Nephron progenitor cell (in vitro differentiated cells): Measurements from ENCODE around the gene ZNF362.

Experiments
- DNase-seq: peaks from one replicate; pipeline ENCODE4 v3.0.0; 2021
- H3K27ac Mint-ChIP-seq: 2 replicates; pipeline ENCODE4 v1.8.0; 2021; ENCODE audit warnings: mild to moderate bottlenecking, moderate library complexity, mixed read lengths
- H3K27me3 Mint-ChIP-seq: 2 replicates; pipeline ENCODE4 v1.8.0; 2021; ENCODE audit warnings: mild to moderate bottlenecking, low read depth, mixed read lengths; ENCODE audit not compliant: poor library complexity
- H3K36me3 Mint-ChIP-seq: 2 replicates; pipeline ENCODE4 v1.8.0; 2021; ENCODE audit warnings: low read depth, mixed read lengths
- H3K4me1 Mint-ChIP-seq: 2 replicates; pipeline ENCODE4 v1.8.0; 2021; ENCODE audit warnings: mixed read lengths
- H3K4me3 Mint-ChIP-seq: 2 replicates; pipeline ENCODE4 v1.8.0; 2021; ENCODE audit warnings: mild to moderate bottlenecking, moderate library complexity, mixed read lengths
- H3K9me3 Mint-ChIP-seq: 2 replicates; pipeline ENCODE4 v1.8.0; 2021; ENCODE audit warnings: mild to moderate bottlenecking, moderate library complexity, mixed read lengths
- TF ChIP-seq, protein P1 (sequence below): fragments of 200-600 bp; sonication (generic); IDR thresholded peaks from 2 replicates; pipeline ENCODE4 v1.5.0; 2021; ENCODE audit warnings: antibody characterized with exemption

The ZNF362 gene

GRCh38 chr1:33327587-33328325 lies 71.5 kb downstream of the ZNF362 start:
- H3K9me3 Mint-ChIP-seq: no peaks in the 10 kb centered on the region
- H3K36me3 Mint-ChIP-seq: peaks cover 80% of the 10 kb centered on the region
- H3K27ac Mint-ChIP-seq: peak overlapping the region; percentile 89
- peaks cover 2% of the 10 kb centered on the region for H3K27me3 Mint-ChIP-seq
- H3K4me3 Mint-ChIP-seq: no peak overlapping the region
- peaks cover 50% of the 10 kb centered on the region for H3K4me1 Mint-ChIP-seq
- no peak for DNase-seq
- TF ChIP-seq, protein P1, sequence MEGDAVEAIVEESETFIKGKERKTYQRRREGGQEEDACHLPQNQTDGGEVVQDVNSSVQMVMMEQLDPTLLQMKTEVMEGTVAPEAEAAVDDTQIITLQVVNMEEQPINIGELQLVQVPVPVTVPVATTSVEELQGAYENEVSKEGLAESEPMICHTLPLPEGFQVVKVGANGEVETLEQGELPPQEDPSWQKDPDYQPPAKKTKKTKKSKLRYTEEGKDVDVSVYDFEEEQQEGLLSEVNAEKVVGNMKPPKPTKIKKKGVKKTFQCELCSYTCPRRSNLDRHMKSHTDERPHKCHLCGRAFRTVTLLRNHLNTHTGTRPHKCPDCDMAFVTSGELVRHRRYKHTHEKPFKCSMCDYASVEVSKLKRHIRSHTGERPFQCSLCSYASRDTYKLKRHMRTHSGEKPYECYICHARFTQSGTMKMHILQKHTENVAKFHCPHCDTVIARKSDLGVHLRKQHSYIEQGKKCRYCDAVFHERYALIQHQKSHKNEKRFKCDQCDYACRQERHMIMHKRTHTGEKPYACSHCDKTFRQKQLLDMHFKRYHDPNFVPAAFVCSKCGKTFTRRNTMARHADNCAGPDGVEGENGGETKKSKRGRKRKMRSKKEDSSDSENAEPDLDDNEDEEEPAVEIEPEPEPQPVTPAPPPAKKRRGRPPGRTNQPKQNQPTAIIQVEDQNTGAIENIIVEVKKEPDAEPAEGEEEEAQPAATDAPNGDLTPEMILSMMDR: no peak

- peaks cover 2% of the 10 kb centered on the region for H3K27me3 Mint-ChIP-seq
- peaks cover 50% of the 10 kb centered on the region for H3K4me1 Mint-ChIP-seq
- TF ChIP-seq, protein P1: no peak
- no peaks in the 10 kb centered on the region for H3K9me3 Mint-ChIP-seq
- no peak overlapping the region for H3K4me3 Mint-ChIP-seq
- peak overlapping the region; percentile 99 for H3K27ac Mint-ChIP-seq
- DNase-seq: no peak
- H3K36me3 Mint-ChIP-seq: peaks cover 85% of the 10 kb centered on the region
These were observed 72.5 kb downstream of the ZNF362 start for GRCh38 chr1:33328817-33329216.

DNA sequence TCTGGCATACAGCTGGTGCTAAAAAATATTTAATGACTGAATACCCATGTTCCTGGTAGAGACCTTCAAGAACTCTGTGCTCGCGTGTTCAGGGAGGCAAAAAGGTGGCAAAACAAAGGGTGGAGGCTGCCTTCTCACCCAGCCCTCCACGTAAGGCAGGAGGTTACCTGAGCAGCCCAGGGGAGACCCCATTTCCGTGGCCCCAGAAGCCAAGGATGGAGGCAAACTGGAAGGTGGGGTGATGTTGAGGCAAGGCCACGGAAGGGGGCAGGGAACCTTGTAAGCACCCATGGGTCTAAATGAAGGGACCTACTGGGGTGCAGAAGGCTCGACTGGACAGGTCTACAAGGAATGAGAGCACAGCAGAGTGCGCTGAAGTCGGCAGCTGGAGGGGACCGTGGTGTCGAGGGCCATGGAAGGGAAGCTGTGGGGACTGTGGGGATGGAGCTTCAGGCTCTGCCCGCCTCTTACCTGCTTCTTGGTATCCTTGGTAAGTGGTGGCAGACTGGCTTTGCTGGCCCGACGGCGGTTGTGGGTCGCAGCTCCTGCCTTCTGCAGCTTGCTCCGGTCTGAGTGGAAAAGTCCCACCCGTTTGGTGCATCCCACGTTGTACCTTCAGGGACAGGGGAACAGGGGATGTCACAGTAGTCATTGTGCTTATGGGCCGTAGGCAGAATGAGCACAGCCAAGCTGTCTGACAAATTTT lies 73.5 kb downstream of the ZNF362 start:
- H3K4me3 Mint-ChIP-seq: no peak overlapping the region

GRCh38 chr1:33330361-33330890 lies 74.1 kb downstream of the ZNF362 start:
- H3K36me3 Mint-ChIP-seq: peaks cover 94% of the 10 kb centered on the region

More for the DNA sequence above, 73.5 kb downstream of the ZNF362 start:
- no peak for DNase-seq
- TF ChIP-seq, protein P1: no peak
- H3K27ac Mint-ChIP-seq: peak overlapping the region; percentile 99
- peaks cover 49% of the 10 kb centered on the region for H3K4me1 Mint-ChIP-seq
- no peaks in the 10 kb centered on the region for H3K9me3 Mint-ChIP-seq
- peaks cover 2% of the 10 kb centered on the region for H3K27me3 Mint-ChIP-seq
- H3K36me3 Mint-ChIP-seq: peaks cover 93% of the 10 kb centered on the region

DNA sequence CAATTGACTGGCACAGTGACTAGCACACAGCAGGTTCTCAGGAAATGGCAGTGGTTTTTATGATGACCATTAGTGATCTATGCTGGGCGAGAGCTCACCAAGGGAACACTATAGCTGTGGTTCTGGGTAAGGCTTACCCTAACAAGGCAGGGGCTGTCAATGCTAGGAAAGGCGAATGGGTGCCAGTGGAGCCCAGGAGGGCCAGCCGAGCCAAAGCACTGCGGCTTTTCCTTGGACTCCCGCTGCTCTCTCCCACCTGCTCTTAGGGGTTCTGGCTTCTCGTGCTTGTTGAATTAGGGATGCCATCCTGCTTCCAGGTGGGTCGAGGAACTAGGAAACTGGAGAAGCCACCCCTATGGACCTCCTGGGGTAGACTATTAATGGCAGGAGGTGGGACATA lies 74.6 kb downstream of the ZNF362 start:
- TF ChIP-seq, protein P1: no peak
- peak overlapping the region; percentile 66 for H3K27ac Mint-ChIP-seq
- peaks cover 44% of the 10 kb centered on the region for H3K4me1 Mint-ChIP-seq
- DNase-seq: no peak
- no peak overlapping the region for H3K4me3 Mint-ChIP-seq
- H3K36me3 Mint-ChIP-seq: peaks cover 90% of the 10 kb centered on the region
- H3K9me3 Mint-ChIP-seq: no peaks in the 10 kb centered on the region
- H3K27me3 Mint-ChIP-seq: peaks cover 2% of the 10 kb centered on the region

More at GRCh38 chr1:33330361-33330890, 74.1 kb downstream of the ZNF362 start:
- Mint-ChIP-seq H3K27me3 (peaks cover 2% of the 10 kb centered on the region), H3K9me3 (no peaks in the 10 kb centered on the region), H3K4me1 (peaks cover 49% of the 10 kb centered on the region), H3K27ac (peak overlapping the region; percentile 66), H3K4me3 (no peak overlapping the region)
- no peak for DNase-seq
- TF ChIP-seq, protein P1: no peak
